IMR-90 (cell line): ENCODE data around the gene XRN1. TPM values are rescaled to one million over a fixed set of nuclear protein-coding genes. Genes with fewer than 3 reads are reported as not detected.
"Not testable (repeated sequence)": the region's sequence is repeated elsewhere in the genome, so short reads cannot be mapped to it uniquely, and the experiment has no call there.

Source experiments
- ATAC-seq: fragments of 200-7000 bp; cut with Tn5 transposase; 2 replicates; pipeline ENCODE4 v1.9.1; 2020; ENCODE audit warnings: low read depth, mild to moderate bottlenecking, moderate library complexity
- BruUV-seq: library from RNA; stranded (reverse); fragments of 400-500 nt; replicated peaks from 2 replicates; lab custom pipeline; 2021; lab: Mats Ljungman, UMichigan
- CTCF ChIA-PET: fragments of 300-600 bp; formaldehyde crosslinking; extraction: SDS; loops from one replicate; lab custom pipeline; 2021; ENCODE audit warnings: antibody characterized with exemption; lab: Yijun Ruan, JAX
- POLR2A ChIA-PET: fragments of 300-600 bp; sonication (Branson Sonifier 250); formaldehyde crosslinking; loops from one replicate; lab custom pipeline; 2022; ENCODE audit warnings: antibody characterized with exemption; ENCODE audit not compliant: unreplicated experiment; lab: Charles Lee
- DNase-seq: peaks from one replicate; pipeline ENCODE4 v3.0.0; 2013
- H2AFZ ChIP-seq: replicated peaks from 2 replicates; pipeline ENCODE3; 2013; ENCODE audit warnings: low read length, mild to moderate bottlenecking; ENCODE audit not compliant: poor library complexity
- H2AK5ac ChIP-seq: 2 replicates; pipeline ENCODE4 v1.6.1; 2013; ENCODE audit warnings: low read depth, low read length, inconsistent platforms
- H2AK9ac ChIP-seq: replicated peaks from 2 replicates; pipeline ENCODE3; 2013; ENCODE audit warnings: mild to moderate bottlenecking, low read depth, low read length, moderate library complexity; ENCODE audit not compliant: poor library complexity
- H2BK120ac ChIP-seq: 2 replicates; pipeline ENCODE4 v1.6.1; 2013; ENCODE audit warnings: low read depth, low read length, inconsistent platforms
- H2BK15ac ChIP-seq: 3 replicates; pipeline ENCODE4 v1.6.1; 2013; ENCODE audit warnings: low read depth, low read length, inconsistent platforms
- H2BK20ac ChIP-seq: 2 replicates; pipeline ENCODE4 v1.6.1; 2013; ENCODE audit warnings: low read depth, mild to moderate bottlenecking, inconsistent platforms, low read length, moderate library complexity
- H2BK5ac ChIP-seq: 2 replicates; pipeline ENCODE4 v1.6.1; 2013; ENCODE audit warnings: mild to moderate bottlenecking, low read depth, low read length, inconsistent platforms; ENCODE audit not compliant: poor library complexity, severe bottlenecking
- H3K14ac ChIP-seq: replicated peaks from 2 replicates; pipeline ENCODE4 v1.6.1; 2013; ENCODE audit warnings: low read depth, low read length, inconsistent platforms
- H3K18ac ChIP-seq: 2 replicates; pipeline ENCODE4 v1.6.1; 2013; ENCODE audit warnings: low read depth, low read length, control low read depth
- H3K23ac ChIP-seq: 2 replicates; pipeline ENCODE4 v1.6.1; 2013; ENCODE audit warnings: low read depth, low read length, inconsistent platforms
- H3K27ac ChIP-seq: 2 replicates; pipeline ENCODE4 v1.5.1; 2013; ENCODE audit warnings: mild to moderate bottlenecking, control low read depth, low read length; ENCODE audit not compliant: insufficient read depth
- H3K27me3 ChIP-seq: 2 replicates; pipeline ENCODE4 v1.6.1; 2013; ENCODE audit warnings: low read length; ENCODE audit not compliant: control insufficient read depth, insufficient read depth
- H3K36me3 ChIP-seq: 2 replicates; pipeline ENCODE4 v1.6.1; 2013; ENCODE audit warnings: low read length, mixed read lengths; ENCODE audit not compliant: control insufficient read depth, insufficient read depth
- H3K4ac ChIP-seq: 2 replicates; pipeline ENCODE4 v1.6.1; 2013; ENCODE audit warnings: low read depth, low read length, inconsistent platforms
- H3K4me1 ChIP-seq: 2 replicates; pipeline ENCODE4 v1.6.1; 2013; ENCODE audit warnings: low read length, mixed read lengths; ENCODE audit not compliant: control insufficient read depth, insufficient read depth
- H3K4me2 ChIP-seq: 2 replicates; pipeline ENCODE4 v1.6.1; 2013; ENCODE audit warnings: low read depth, mild to moderate bottlenecking, control low read depth, low read length, moderate library complexity
- H3K4me3 ChIP-seq: 2 replicates; pipeline ENCODE4 v1.5.1; 2013; ENCODE audit warnings: low read depth, mild to moderate bottlenecking, control low read depth, low read length, moderate library complexity; ENCODE audit not compliant: insufficient read depth
- H3K56ac ChIP-seq: 2 replicates; pipeline ENCODE4 v1.6.1; 2013; ENCODE audit warnings: low read length, inconsistent platforms; ENCODE audit not compliant: insufficient read depth; ENCODE audit errors: extremely low read depth
- H3K79me1 ChIP-seq, 2 experiments: 2 replicates each; pipeline ENCODE4 v1.6.1; 2013; ENCODE audit warnings: low read length in 2 of 2, inconsistent platforms in 1 of 2, low read depth in 1 of 2
- H3K9ac ChIP-seq: 2 replicates; pipeline ENCODE4 v1.6.1; 2013; ENCODE audit warnings: low read depth, low read length, control low read depth
- H3K9me1 ChIP-seq: 2 replicates; pipeline ENCODE4 v1.6.1; 2013; ENCODE audit warnings: low read length, inconsistent platforms; ENCODE audit not compliant: insufficient read depth
- H3K9me3 ChIP-seq: 2 replicates; pipeline ENCODE4 v1.6.1; 2013; ENCODE audit warnings: low read length; ENCODE audit not compliant: control insufficient read depth, insufficient read depth
- H4K20me1 ChIP-seq: 2 replicates; pipeline ENCODE4 v1.6.1; 2013; ENCODE audit warnings: low read length, inconsistent platforms; ENCODE audit not compliant: insufficient read depth
- H4K5ac ChIP-seq: 2 replicates; pipeline ENCODE4 v1.6.1; 2013; ENCODE audit warnings: mild to moderate bottlenecking, low read depth, low read length, control low read depth
- H4K8ac ChIP-seq, 2 experiments: 2 replicates each; pipeline ENCODE4 v1.6.1; 2013; ENCODE audit warnings: low read depth in 2 of 2, low read length in 2 of 2, control low read depth in 1 of 2, inconsistent platforms in 1 of 2
- H4K91ac ChIP-seq: 2 replicates; pipeline ENCODE4 v1.6.1; 2013; ENCODE audit warnings: low read depth, low read length, inconsistent platforms; ENCODE audit not compliant: insufficient read depth
- BHLHE40 ChIP-seq: fragments of 150-350 bp; IDR thresholded peaks from 2 replicates; pipeline ENCODE4 v1.6.1; 2016; ENCODE audit warnings: mild to moderate bottlenecking, low read depth, low read length
- CEBPB ChIP-seq: IDR thresholded peaks from 2 replicates; pipeline ENCODE4 v1.6.1; 2012; ENCODE audit warnings: low read depth, low read length, improper control_type of control experiment
- ELK1 ChIP-seq: fragments of 150-350 bp; IDR thresholded peaks from 2 replicates; pipeline ENCODE4 v1.6.1; 2016; ENCODE audit warnings: low read depth, mild to moderate bottlenecking, low read length, moderate library complexity, borderline replicate concordance
- MAZ ChIP-seq: IDR thresholded peaks from 2 replicates; pipeline ENCODE4 v1.6.1; 2012; ENCODE audit warnings: low read depth, mild to moderate bottlenecking, low read length, improper control_type of control experiment, moderate library complexity, borderline replicate concordance
- MXI1 ChIP-seq: IDR thresholded peaks from 2 replicates; pipeline ENCODE4 v1.6.1; 2012; ENCODE audit warnings: low read depth, mild to moderate bottlenecking, low read length, moderate library complexity, borderline replicate concordance
- NFE2L2 ChIP-seq: fragments of 150-350 bp; IDR thresholded peaks from 2 replicates; pipeline ENCODE4 v1.6.1; 2016; ENCODE audit warnings: low read depth, mild to moderate bottlenecking, low read length
- RFX5 ChIP-seq: IDR thresholded peaks from 2 replicates; pipeline ENCODE4 v1.8.0; 2012; ENCODE audit warnings: low read depth, mild to moderate bottlenecking, low read length, moderate library complexity
- WGBS, 2 experiments: methylation state at CpG; one replicate each; pipeline versions ENCODE4 v1.1.5 to v1.1.7; 2013; ENCODE audit warnings: missing lambda C conversion rate in 2 of 2; ENCODE audit not compliant: insufficient read length in 1 of 2; ENCODE audit errors: extremely low coverage in 2 of 2; 5-methylcytosine and 5-hydroxymethylcytosine counted together
- dilution Hi-C: fragments of 300-500 bp; cut with HindIII; formaldehyde crosslinking; loops from one replicate; pipeline ENCODE4 v1.14.3; 2018; ENCODE audit warnings: low sequenced_read_pairs; ENCODE audit not compliant: unreplicated experiment
- in situ Hi-C: fragments of 300-500 bp; cut with MboI; formaldehyde crosslinking; loops from 3 replicates; pipeline ENCODE4 v1.14.3; 2019; ENCODE audit warnings: low sequenced_read_pairs, inconsistent platforms, mixed read lengths
- intact Hi-C: fragments of 100-400 bp; cut with micrococcal nuclease; formaldehyde crosslinking; loops from 2 replicates; pipeline ENCODE4 v1.10.0; 2022
- polyA plus RNA-seq, 3 experiments: library from polyadenylated mRNA; depleted of rRNA; stranded (reverse); fragments of >200 nt; gene quantifications; 2 replicates each; pipeline ENCODE4 v1.2.3, GENCODE V29; 2012; ENCODE audit warnings: low replicate concordance in 1 of 3
- total RNA-seq: library from RNA; depleted of rRNA; stranded (reverse); fragments of >200 nt; gene quantifications from 2 replicates; pipeline ENCODE4 v1.2.3, GENCODE V29; 2012

Gene XRN1
- total and polyA plus RNA-seq, 2 of the 4 experiments (the other 2 are of a cell fraction) = 6.0 to 21.5 TPM

- CTCF ChIA-PET = no interaction called here
Measured at GRCh38 chr3:142374687-142375086, 73.2 kb downstream of the XRN1 start.

GRCh38 chr3:142369576-142369975 is 78.3 kb downstream of the XRN1 start:
- CTCF ChIA-PET, H3K23ac ChIP-seq, H4K91ac ChIP-seq, H4K8ac ChIP-seq, H3K36me3 ChIP-seq, BruUV-seq, H3K14ac ChIP-seq, ATAC-seq, H3K18ac ChIP-seq, H3K4me3 ChIP-seq, H2BK20ac ChIP-seq, H2BK5ac ChIP-seq, H4K5ac ChIP-seq, H3K27me3 ChIP-seq, H2AFZ ChIP-seq, H2AK9ac ChIP-seq, H4K20me1 ChIP-seq, H2AK5ac ChIP-seq, H3K56ac ChIP-seq, intact Hi-C loops, H3K4ac ChIP-seq, POLR2A ChIA-PET, H3K9me3 ChIP-seq, in situ Hi-C loops, H3K9me1 ChIP-seq, DNase-seq, H3K9ac ChIP-seq, H2BK120ac ChIP-seq, H3K27ac ChIP-seq, dilution Hi-C loops, H3K4me1 ChIP-seq, H3K79me1 ChIP-seq, H2BK15ac ChIP-seq, H3K4me2 ChIP-seq: not testable (repeated sequence)
- no CpG with 5 or more reads among the region's 6 CpGs for WGBS, 2 experiments

More at GRCh38 chr3:142374687-142375086, 73.2 kb downstream of the XRN1 start:
- no peak for DNase-seq
- H2BK15ac ChIP-seq = no peak overlapping the region
- H3K18ac ChIP-seq = no peak overlapping the region
- no peak for ATAC-seq
- no peak overlapping the region for H2BK120ac ChIP-seq
- H4K91ac ChIP-seq = no peak overlapping the region
- no peak overlapping the region for H2AK9ac ChIP-seq
- BruUV-seq = no TSS peak
- no peak overlapping the region for H3K9ac ChIP-seq
- dilution Hi-C loops (no loop called here), in situ Hi-C loops (no loop called here), intact Hi-C loops (loop anchor here (5.0 kb wide), 1 partner anchor 38 kb away; no protein-coding TSS in a partner anchor)
- H3K9me3 ChIP-seq = no peaks in the 10 kb centered on the region
- H3K56ac ChIP-seq = no peak overlapping the region
- no peak overlapping the region for H3K4me2 ChIP-seq
- no peaks in the 10 kb centered on the region for H3K4me1 ChIP-seq
- no peak overlapping the region for H2AK5ac ChIP-seq
- no peaks in the 10 kb centered on the region; the same call in 1 of the 2 replicates for H3K9me1 ChIP-seq
- H3K79me1 ChIP-seq = no peaks in the 10 kb centered on the region
- H3K27ac ChIP-seq = no peak overlapping the region
- WGBS, 2 experiments = 100% methylated on average over 1 of the region's 3 CpGs; no CpG with 5 or more reads in 1 of the 2 experiments
- H2AFZ ChIP-seq = no peak overlapping the region
- H4K8ac ChIP-seq = no peak overlapping the region
- POLR2A ChIA-PET = no interaction called here
- H3K23ac ChIP-seq = no peak overlapping the region
- H3K14ac ChIP-seq = no peak overlapping the region
- no peak overlapping the region for H4K5ac ChIP-seq
- H2BK20ac ChIP-seq = no peak overlapping the region
- H4K20me1 ChIP-seq = no peaks in the 10 kb centered on the region
- no peaks in the 10 kb centered on the region for H3K27me3 ChIP-seq
- TF ChIP-seq ELK1 (no peak), MXI1 (no peak), MAZ (no peak), CEBPB (no peak), RFX5 (no peak), BHLHE40 (no peak), NFE2L2 (no peak)
- no peak overlapping the region for H2BK5ac ChIP-seq
- peaks cover 8% of the 10 kb centered on the region for H3K36me3 ChIP-seq
- H3K4ac ChIP-seq = no peak overlapping the region
- H3K4me3 ChIP-seq = no peak overlapping the region
